HG02759 (cell line): ENCODE measurements around the gene INPP5F.
A peak's percentile ranks its signal among the peaks of the same experiment; 100 is the strongest.
"Not testable (repeated sequence)": the region's sequence is repeated elsewhere in the genome, so short reads cannot be mapped to it uniquely, and the experiment has no call there.

Experiments used
- ATAC-seq: cut with Tn5 transposase; IDR thresholded peaks from one replicate; pipeline ENCODE4 v1.9.1; 2021; ENCODE audit warnings: mild to moderate bottlenecking, moderate library complexity; ENCODE audit not compliant: unreplicated experiment

Gene INPP5F

GRCh38 chr10:119772334-119772733, 46.5 kb downstream of the INPP5F start:
- ATAC-seq: no peak

GRCh38 chr10:119773041-119773440, 47.2 kb downstream of the INPP5F start:
- ATAC-seq: not testable (repeated sequence)

GRCh38 chr10:119775529-119775928, 49.7 kb downstream of the INPP5F start:
- ATAC-seq: no peak

- no peak for ATAC-seq
These were observed 50.7 kb downstream of the INPP5F start for GRCh38 chr10:119776536-119776935.

- ATAC-seq: no peak
These were observed 51.8 kb downstream of the INPP5F start for GRCh38 chr10:119777686-119778085.

GRCh38 chr10:119778776-119779445, 53.1 kb downstream of the INPP5F start:
- no peak for ATAC-seq

- ATAC-seq: no peak
These were observed 55.1 kb downstream of the INPP5F start for GRCh38 chr10:119780879-119781480.

- no peak for ATAC-seq
These were observed 55.6 kb downstream of the INPP5F start for GRCh38 chr10:119781498-119781897.

- ATAC-seq: no peak
These were observed 57.3 kb downstream of the INPP5F start for GRCh38 chr10:119782981-119783664.

- ATAC-seq: no peak
These were observed 57.8 kb downstream of the INPP5F start for GRCh38 chr10:119783665-119784027.

- peak; percentile 72 for ATAC-seq
These were observed 58.7 kb downstream of the INPP5F start for GRCh38 chr10:119784340-119785067.

- ATAC-seq: no peak
These were observed 60.4 kb downstream of the INPP5F start for GRCh38 chr10:119786117-119786769.

- ATAC-seq: not testable (repeated sequence)
These were observed 69.3 kb downstream of the INPP5F start for GRCh38 chr10:119795101-119795500.

- no peak for ATAC-seq
These were observed 70.2 kb downstream of the INPP5F start for GRCh38 chr10:119796039-119796438.

- ATAC-seq: no peak
These were observed 75.3 kb downstream of the INPP5F start for GRCh38 chr10:119801176-119801575.

- peak; percentile 49 for ATAC-seq
These were observed 76.2 kb downstream of the INPP5F start for GRCh38 chr10:119801998-119802538.

GRCh38 chr10:119803264-119803663, 77.4 kb downstream of the INPP5F start:
- no peak for ATAC-seq

GRCh38 chr10:119805702-119806230, 79.9 kb downstream of the INPP5F start:
- no peak for ATAC-seq

- no peak for ATAC-seq
These were observed 80.7 kb downstream of the INPP5F start for GRCh38 chr10:119806334-119807130.
